ENCODE measurements around the gene EHD4.

GRCh38 chr15:41904541-41905005 is 67.8 kb downstream of the EHD4 start:
- no peak for TF ChIP-seq POLR2A (IDR thresholded peaks at IDR 0.05; ENCODE audit: low read length)
- no peak for TF ChIP-seq GATA1 (IDR thresholded peaks at IDR 0.05; ENCODE audit: low read depth, low read length)

Data from erythroblast (primary cell).